ENCODE measurements around the gene RPAP3.
A peak's percentile ranks its signal among the peaks of the same experiment; 100 is the strongest.

The RPAP3 gene

GRCh38 chr12:47705566-47706425, at the start of gene RPAP3:
TSS of gene RPAP3 (minus strand) at chr12:47706030. CDS start at chr12:47702840, 3,190 bp downstream.
- Histone ChIP-seq H3K4me3 (ENCODE audit: low read depth, low read length) (peak within 1 kb of the TSS; percentile 75), H3K27me3 (ENCODE audit: control insufficient read depth, insufficient read depth, low read length) (no peaks in the 10 kb centered on the region), H3K27ac (ENCODE audit: low read depth, low read length) (peak within 1 kb of the TSS; percentile 85), H3K9ac (ENCODE audit: low read depth, low read length) (peak within 1 kb of the TSS; percentile 64), H3K4me1 (ENCODE audit: control insufficient read depth, insufficient read depth, low read length) (peaks cover 10% of the 10 kb centered on the region), H3K9me3 (ENCODE audit: control insufficient read depth, insufficient read depth, low read length) (no peaks in the 10 kb centered on the region), H3K36me3 (ENCODE audit: control insufficient read depth, insufficient read depth, low read length) (peaks cover 10% of the 10 kb centered on the region)

GRCh38 chr12:47754881-47755280, 49.1 kb upstream of the RPAP3 start:
- H3K4me3 ChIP-seq (ENCODE audit: low read depth, low read length): no peak overlapping the region
- no peak overlapping the region for H3K27ac ChIP-seq (ENCODE audit: low read depth, low read length)
- no peaks in the 10 kb centered on the region for H3K36me3 ChIP-seq (ENCODE audit: control insufficient read depth, insufficient read depth, low read length)
- no peaks in the 10 kb centered on the region for H3K9me3 ChIP-seq (ENCODE audit: control insufficient read depth, insufficient read depth, low read length)
- H3K4me1 ChIP-seq (ENCODE audit: control insufficient read depth, insufficient read depth, low read length): peaks cover 27% of the 10 kb centered on the region
- H3K9ac ChIP-seq (ENCODE audit: low read depth, low read length): no peak overlapping the region
- H3K27me3 ChIP-seq (ENCODE audit: control insufficient read depth, insufficient read depth, low read length): peaks cover 6% of the 10 kb centered on the region; the same call in 1 of the 2 replicates

GRCh38 chr12:47754126-47754525, 48.3 kb upstream of the RPAP3 start:
- peaks cover 27% of the 10 kb centered on the region for H3K4me1 ChIP-seq (ENCODE audit: control insufficient read depth, insufficient read depth, low read length)
- no peak overlapping the region for H3K27ac ChIP-seq (ENCODE audit: low read depth, low read length)
- no peaks in the 10 kb centered on the region for H3K9me3 ChIP-seq (ENCODE audit: control insufficient read depth, insufficient read depth, low read length)
- H3K9ac ChIP-seq (ENCODE audit: low read depth, low read length): no peak overlapping the region
- no peaks in the 10 kb centered on the region for H3K36me3 ChIP-seq (ENCODE audit: control insufficient read depth, insufficient read depth, low read length)
- H3K27me3 ChIP-seq (ENCODE audit: control insufficient read depth, insufficient read depth, low read length): peaks cover 6% of the 10 kb centered on the region; the same call in 1 of the 2 replicates
- H3K4me3 ChIP-seq (ENCODE audit: low read depth, low read length): no peak overlapping the region

- Histone ChIP-seq H3K4me1 (ENCODE audit: control insufficient read depth, insufficient read depth, low read length) (peaks cover 24% of the 10 kb centered on the region), H3K9ac (ENCODE audit: low read depth, low read length) (no peak overlapping the region), H3K27me3 (ENCODE audit: control insufficient read depth, insufficient read depth, low read length) (peaks cover 6% of the 10 kb centered on the region; the same call in 1 of the 2 replicates), H3K27ac (ENCODE audit: low read depth, low read length) (peak overlapping the region; percentile 21), H3K9me3 (ENCODE audit: control insufficient read depth, insufficient read depth, low read length) (no peaks in the 10 kb centered on the region), H3K36me3 (ENCODE audit: control insufficient read depth, insufficient read depth, low read length) (no peaks in the 10 kb centered on the region), H3K4me3 (ENCODE audit: low read depth, low read length) (no peak overlapping the region)
Observed at GRCh38 chr12:47753021-47754001, 47.5 kb upstream of the RPAP3 start.

GRCh38 chr12:47752552-47752951, 46.7 kb upstream of the RPAP3 start:
- Histone ChIP-seq H3K9ac (ENCODE audit: low read depth, low read length) (no peak overlapping the region), H3K4me3 (ENCODE audit: low read depth, low read length) (no peak overlapping the region), H3K27ac (ENCODE audit: low read depth, low read length) (no peak overlapping the region), H3K36me3 (ENCODE audit: control insufficient read depth, insufficient read depth, low read length) (no peaks in the 10 kb centered on the region), H3K4me1 (ENCODE audit: control insufficient read depth, insufficient read depth, low read length) (peaks cover 17% of the 10 kb centered on the region), H3K27me3 (ENCODE audit: control insufficient read depth, insufficient read depth, low read length) (0 out of 2 replicates have a peak, but pooled peaks cover under 1% of the 10 kb centered on the region), H3K9me3 (ENCODE audit: control insufficient read depth, insufficient read depth, low read length) (no peaks in the 10 kb centered on the region)

- H3K9ac ChIP-seq (ENCODE audit: low read depth, low read length): no peak overlapping the region
- no peaks in the 10 kb centered on the region for H3K36me3 ChIP-seq (ENCODE audit: control insufficient read depth, insufficient read depth, low read length)
- H3K27ac ChIP-seq (ENCODE audit: low read depth, low read length): no peak overlapping the region
- no peak overlapping the region for H3K4me3 ChIP-seq (ENCODE audit: low read depth, low read length)
- H3K9me3 ChIP-seq (ENCODE audit: control insufficient read depth, insufficient read depth, low read length): no peaks in the 10 kb centered on the region
- no peaks in the 10 kb centered on the region for H3K27me3 ChIP-seq (ENCODE audit: control insufficient read depth, insufficient read depth, low read length)
- H3K4me1 ChIP-seq (ENCODE audit: control insufficient read depth, insufficient read depth, low read length): peaks cover 17% of the 10 kb centered on the region
Observed at GRCh38 chr12:47752121-47752520, 46.3 kb upstream of the RPAP3 start.

- Histone ChIP-seq H3K4me3 (ENCODE audit: low read depth, low read length) (no peak overlapping the region), H3K4me1 (ENCODE audit: control insufficient read depth, insufficient read depth, low read length) (peaks cover 17% of the 10 kb centered on the region), H3K9ac (ENCODE audit: low read depth, low read length) (no peak overlapping the region), H3K9me3 (ENCODE audit: control insufficient read depth, insufficient read depth, low read length) (no peaks in the 10 kb centered on the region), H3K27ac (ENCODE audit: low read depth, low read length) (no peak overlapping the region), H3K36me3 (ENCODE audit: control insufficient read depth, insufficient read depth, low read length) (no peaks in the 10 kb centered on the region), H3K27me3 (ENCODE audit: control insufficient read depth, insufficient read depth, low read length) (no peaks in the 10 kb centered on the region)
Observed at GRCh38 chr12:47751561-47751960, 45.7 kb upstream of the RPAP3 start.

- Histone ChIP-seq H3K4me3 (ENCODE audit: low read depth, low read length) (no peak overlapping the region), H3K4me1 (ENCODE audit: control insufficient read depth, insufficient read depth, low read length) (peaks cover 15% of the 10 kb centered on the region), H3K27ac (ENCODE audit: low read depth, low read length) (no peak overlapping the region), H3K36me3 (ENCODE audit: control insufficient read depth, insufficient read depth, low read length) (no peaks in the 10 kb centered on the region), H3K9ac (ENCODE audit: low read depth, low read length) (no peak overlapping the region), H3K9me3 (ENCODE audit: control insufficient read depth, insufficient read depth, low read length) (no peaks in the 10 kb centered on the region), H3K27me3 (ENCODE audit: control insufficient read depth, insufficient read depth, low read length) (no peaks in the 10 kb centered on the region)
Observed at GRCh38 chr12:47750916-47751470, 45.2 kb upstream of the RPAP3 start.

GRCh38 chr12:47750229-47750798, 44.5 kb upstream of the RPAP3 start:
- Histone ChIP-seq H3K9me3 (ENCODE audit: control insufficient read depth, insufficient read depth, low read length) (no peaks in the 10 kb centered on the region), H3K27ac (ENCODE audit: low read depth, low read length) (no peak overlapping the region), H3K27me3 (ENCODE audit: control insufficient read depth, insufficient read depth, low read length) (no peaks in the 10 kb centered on the region), H3K36me3 (ENCODE audit: control insufficient read depth, insufficient read depth, low read length) (no peaks in the 10 kb centered on the region), H3K4me3 (ENCODE audit: low read depth, low read length) (no peak overlapping the region), H3K9ac (ENCODE audit: low read depth, low read length) (no peak overlapping the region), H3K4me1 (ENCODE audit: control insufficient read depth, insufficient read depth, low read length) (peaks cover 12% of the 10 kb centered on the region)

GRCh38 chr12:47748899-47749298, 43.1 kb upstream of the RPAP3 start:
- Histone ChIP-seq H3K27me3 (ENCODE audit: control insufficient read depth, insufficient read depth, low read length) (no peaks in the 10 kb centered on the region), H3K27ac (ENCODE audit: low read depth, low read length) (no peak overlapping the region), H3K4me3 (ENCODE audit: low read depth, low read length) (no peak overlapping the region), H3K9ac (ENCODE audit: low read depth, low read length) (no peak overlapping the region), H3K36me3 (ENCODE audit: control insufficient read depth, insufficient read depth, low read length) (no peaks in the 10 kb centered on the region), H3K4me1 (ENCODE audit: control insufficient read depth, insufficient read depth, low read length) (peaks cover 9% of the 10 kb centered on the region), H3K9me3 (ENCODE audit: control insufficient read depth, insufficient read depth, low read length) (no peaks in the 10 kb centered on the region)

All from HUES48 (cell line).